Dermis blood vessel endothelial cell (primary cell): ENCODE data around the gene POLG. TPM values are rescaled to one million over a fixed set of nuclear protein-coding genes. Genes with fewer than 3 reads are reported as not detected.

ENCODE experiments used
- DNase-seq: peaks from one replicate; pipeline ENCODE4 v3.0.0; 2010
- total RNA-seq: library from RNA; depleted of rRNA; stranded (reverse); fragments of >200 nt; gene quantifications from 2 replicates; pipeline ENCODE4 v1.2.3, GENCODE V29; 2014

Gene POLG
- total RNA-seq, 1 donor from 2014 or later: 114 TPM

DNA sequence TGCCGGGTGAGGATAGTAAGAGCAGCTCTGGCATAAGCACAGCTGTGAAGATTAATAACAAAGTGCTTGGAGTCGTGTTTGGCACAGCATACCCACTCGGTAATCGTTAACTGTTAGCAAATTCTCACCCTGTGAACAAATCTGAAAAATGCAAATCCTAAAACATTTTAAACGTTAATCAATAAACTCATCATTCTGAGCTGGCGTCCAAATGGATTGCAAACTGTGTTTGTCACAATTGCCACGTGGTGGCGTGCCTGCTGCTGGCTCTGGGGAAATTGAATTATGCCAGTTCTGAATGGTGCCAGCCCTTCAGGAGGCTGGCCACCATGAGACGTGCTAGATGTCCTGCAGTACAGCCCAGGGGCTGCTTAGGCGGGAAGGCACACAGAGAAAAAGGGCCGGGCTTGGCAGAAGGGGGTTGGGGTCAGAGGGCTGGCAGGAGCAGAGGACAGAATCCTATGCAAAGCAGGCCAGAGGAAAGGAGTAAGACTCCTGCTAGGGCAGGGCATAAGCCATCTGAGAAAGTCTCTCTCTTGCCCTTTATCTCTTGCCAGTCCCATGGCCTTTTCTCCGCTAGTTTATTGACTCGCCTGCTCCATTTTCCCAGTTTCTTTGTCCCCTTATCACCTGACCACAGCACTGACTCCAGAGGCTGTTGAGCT lies 22.1 kb upstream of the POLG start:
- peak; percentile 56 for DNase-seq

DNA sequence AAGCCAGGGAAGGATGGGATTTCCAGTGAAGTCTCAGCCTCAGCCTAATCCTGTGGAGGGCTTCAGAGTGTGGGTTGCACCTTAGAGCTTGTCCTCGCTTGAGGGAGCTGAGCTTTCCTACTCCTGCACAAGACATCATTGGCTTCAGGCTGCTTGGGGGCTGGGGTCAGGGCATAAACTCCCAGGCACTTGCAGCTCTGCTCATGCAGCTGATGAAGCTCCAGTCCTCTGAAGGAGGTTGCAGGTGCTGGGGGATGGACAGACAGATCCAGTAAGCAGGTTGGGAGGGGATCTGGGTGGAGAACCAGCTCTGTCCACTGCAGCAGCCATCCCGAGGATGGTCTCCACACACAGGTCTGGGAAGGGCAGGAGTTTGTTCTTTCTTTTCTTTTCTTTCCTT lies 19.4 kb upstream of the POLG start:
- no peak for DNase-seq

DNA sequence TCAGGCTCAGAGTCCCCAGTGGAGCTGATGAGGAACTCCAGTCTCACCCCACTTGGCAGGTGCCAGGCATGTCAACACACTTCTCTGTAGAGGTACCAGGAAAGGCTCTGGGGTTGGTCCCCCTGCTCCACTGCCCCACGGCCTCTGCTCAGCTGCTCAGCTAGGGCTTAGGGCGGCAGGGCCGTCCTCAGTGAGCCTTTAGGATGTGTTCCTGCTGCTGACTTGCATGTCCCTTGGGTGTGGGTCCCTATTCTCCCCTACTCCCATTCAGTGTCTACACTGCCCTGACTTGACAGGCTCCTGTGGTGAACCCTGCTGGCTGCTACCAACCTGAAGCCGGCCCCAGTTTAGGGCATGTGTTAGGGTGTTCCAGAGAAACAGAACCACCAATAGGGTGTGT lies 17.9 kb upstream of the POLG start:
- no peak for DNase-seq

DNA sequence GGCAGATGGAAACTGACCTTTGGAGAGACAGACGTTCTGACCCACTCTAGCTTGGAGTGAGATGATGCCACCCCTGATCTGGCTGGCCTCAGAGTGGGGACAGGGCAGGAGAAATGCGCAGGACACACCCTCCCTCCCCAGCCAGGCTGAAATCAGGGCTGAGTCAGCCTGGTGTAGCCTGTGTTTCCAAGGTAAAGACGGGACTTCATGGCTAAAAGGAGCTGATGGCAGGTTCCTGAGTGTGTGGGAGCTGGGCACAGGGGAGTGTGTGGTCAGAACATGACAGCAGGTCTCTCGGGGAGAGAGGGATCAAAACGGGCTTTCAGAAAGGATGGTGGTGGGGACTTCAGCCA lies 14.6 kb upstream of the POLG start:
- DNase-seq: no peak

DNA sequence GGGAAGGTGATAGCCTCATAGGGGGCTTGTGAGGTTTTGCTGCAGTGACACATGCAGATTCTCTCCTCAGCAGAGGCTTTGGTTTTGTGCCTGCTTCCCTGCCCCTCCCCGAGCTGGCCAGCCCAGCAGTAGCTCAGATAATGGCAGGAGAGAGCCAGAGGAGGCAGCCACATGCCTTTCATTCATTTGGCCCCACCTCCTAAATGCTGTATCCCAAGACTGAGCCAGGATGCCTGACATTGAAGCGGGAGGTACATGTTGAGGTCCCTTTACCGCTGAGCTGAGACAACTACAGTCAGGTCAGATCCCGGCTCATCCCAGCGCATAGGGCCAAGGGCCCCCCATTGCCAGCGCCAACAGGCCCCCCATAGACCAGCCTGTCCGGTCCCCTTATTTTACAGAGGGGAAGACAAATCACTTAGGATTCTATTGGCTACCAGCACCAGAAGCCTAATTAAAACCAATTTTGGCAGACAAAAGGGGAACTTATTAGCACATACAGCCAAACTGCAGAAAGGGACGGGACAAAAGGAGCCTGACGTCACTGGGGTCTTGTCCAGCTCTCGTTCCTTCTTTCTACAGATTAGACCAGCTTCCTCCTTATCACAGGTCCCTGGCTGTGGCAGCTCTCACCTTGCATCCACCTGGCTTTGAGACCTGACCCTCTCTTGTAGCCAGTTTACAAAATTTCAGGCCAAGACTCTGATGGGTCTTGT lies 12.1 kb upstream of the POLG start:
- DNase-seq: no peak

DNA sequence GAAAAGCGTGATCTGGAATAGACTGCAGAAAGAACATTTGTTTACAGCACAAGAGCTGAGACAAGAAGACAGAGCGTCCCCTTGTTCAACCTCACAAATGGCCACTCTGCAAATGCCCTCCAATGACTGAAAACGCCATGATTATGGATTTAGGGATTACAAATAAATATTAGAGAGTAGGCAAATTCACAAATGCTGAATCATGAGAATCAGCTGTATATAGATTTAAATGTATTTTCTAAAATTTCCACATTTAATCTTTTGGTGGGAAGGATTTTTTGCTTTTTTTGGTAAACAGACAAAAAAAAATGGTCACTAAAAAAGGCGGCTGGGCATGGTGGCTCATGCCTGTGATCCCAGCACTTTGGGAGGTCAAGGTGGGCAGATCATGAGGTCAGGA lies 10.6 kb upstream of the POLG start:
- no peak for DNase-seq

DNA sequence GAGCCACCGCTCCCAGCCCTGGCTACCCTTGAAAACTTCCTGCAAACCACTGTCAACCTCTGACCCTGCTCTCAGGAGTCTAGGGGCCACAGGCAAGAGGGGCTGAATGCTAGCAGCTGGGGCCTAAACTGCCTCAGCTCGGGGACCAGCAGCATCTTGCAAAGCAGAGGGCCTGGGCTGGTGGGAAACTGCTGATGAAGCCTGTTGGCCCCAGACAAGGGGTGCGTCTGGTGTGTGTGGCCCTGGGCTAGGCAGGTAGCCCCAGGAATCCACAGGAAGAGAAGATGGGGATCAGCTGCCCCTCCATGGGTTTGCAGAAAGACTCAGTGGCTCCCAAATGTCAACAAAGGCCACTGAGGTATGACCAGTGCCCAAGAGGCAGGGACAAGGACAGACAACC lies 8.2 kb upstream of the POLG start:
- no peak for DNase-seq

DNA sequence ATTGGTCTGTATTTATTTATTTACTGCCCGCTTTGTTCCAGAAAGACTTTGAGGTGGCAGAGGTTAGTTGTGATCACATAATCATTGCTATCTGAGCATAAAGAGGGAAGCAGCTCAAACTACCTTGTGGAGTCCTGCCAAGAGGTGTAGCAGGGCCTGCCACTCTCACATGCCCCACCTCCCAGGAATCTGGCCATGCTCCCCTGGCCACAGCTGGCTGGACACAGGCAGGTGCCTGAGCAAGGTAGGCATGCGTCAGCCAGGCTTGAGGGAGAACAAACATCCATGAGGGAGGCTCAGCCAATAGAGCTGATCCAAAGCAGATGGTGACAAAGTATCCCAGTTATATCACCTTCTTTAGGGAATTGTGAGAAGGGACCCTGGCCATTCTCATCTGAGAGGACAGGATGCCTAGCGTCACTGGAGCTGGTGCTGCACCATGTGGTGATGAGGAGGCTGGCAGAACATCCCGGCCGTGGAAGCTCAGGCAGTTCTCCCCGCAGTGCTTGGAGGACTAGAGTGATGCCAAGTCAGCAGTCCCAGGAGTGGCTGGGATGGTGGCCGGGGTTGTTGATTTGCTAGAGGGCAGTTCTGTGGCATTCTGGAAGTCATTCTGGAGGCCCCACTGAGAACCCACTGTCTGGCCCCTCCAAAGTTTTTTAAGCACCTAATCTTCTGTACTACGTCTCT lies 6.8 kb upstream of the POLG start:
- no peak for DNase-seq

DNA sequence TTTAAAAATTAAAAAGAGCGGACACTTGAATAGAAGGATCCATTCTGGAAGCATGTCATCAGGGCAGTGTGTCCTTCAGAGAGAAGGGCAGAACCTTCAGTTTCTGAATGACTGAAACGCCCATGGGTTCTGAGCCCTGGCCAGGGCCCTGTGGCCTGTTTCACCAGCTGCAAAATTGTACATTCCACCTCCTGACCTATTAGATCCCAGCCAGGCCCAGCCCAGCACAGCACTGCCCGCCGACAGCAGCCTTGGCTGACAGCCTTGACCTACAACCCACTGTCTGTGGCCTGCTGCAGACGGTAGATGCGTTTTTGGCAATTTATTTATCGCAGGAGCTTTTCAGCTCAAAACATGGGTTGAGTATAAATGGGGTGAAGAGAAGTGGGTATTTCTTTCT lies 5.9 kb upstream of the POLG start:
- DNase-seq: no peak

DNA sequence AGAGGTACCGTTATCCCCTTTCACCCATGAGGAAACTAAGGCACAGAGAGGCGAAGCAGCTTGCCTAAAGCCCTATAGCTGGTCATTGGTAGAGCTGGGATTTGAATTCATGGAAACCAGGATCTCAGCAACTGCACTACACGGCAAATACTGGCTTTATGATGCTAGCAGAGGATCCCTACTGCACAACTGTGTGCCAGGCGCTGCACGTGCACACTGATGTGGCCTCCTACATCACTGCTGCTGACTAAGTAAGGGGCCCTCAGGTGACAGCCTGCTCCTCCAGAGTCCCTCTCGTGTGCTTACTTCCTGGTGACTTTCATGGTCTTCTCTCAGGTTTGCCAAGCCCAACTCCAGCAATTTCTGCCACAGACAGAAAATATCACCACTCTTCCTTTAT lies 3.4 kb upstream of the POLG start:
- no peak for DNase-seq

DNA sequence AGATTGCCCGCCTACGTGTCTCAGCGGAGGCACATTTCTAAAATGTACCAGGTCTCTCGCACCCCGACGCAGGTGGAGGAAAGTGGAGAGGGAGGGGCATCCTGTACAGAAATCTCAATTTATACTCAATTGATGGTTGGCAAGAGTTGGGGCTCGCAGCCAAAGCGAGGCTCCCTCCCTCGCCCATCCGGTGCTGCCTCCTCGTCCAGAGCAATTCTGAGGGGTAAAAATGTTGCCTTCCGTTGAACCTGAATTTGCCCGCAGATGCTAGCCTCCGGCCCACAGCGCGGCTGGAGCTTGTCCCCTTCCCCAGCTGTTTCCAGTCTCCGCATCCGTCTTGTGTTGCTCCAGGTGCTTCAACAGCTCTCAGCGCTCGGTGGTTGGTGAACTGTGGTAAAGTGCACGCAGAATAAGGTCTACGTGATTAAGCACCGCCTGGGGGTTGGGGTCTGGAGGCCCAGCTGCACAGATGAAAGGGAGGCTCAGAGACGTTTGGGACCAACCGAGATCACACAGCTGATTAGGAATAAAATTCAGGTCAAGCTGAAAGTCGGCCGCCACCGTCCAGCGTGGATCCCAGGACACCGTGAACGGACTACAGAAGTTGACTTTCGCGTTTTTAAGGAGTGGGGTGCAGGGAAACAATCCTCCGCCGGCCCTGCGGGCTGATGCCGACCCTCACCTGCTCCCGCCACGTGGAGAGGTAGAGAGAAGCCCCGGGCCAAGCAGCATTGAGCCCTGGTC lies 846 bp upstream of the POLG start:
- peak; percentile 60 for DNase-seq

DNA sequence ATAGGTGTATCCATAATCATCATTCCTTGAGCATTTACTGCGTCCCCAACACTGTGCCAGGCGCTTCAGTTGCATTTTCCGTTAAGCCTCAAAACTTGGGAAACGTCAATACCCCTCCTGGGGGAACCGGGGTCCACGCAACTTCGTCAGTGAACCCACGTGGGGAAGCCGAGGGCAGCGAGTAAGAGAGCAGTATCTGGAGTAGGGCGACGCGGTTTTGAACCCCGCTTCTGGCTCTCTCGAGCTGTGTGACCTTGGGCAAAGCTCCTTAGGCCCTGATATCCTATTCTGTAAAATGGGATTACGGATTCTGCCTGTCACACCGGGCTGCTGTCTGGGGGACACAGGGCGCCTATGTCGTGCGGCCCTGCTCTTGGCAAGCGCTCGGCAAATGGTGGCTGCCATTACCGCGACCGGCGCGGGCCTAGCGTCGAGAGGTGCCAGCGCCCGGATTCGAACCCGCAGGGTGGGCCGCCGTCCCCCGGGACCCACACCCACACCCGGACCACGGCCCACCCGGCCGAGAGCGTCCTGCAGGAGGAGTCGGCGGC lies 590 bp downstream of the POLG start:
- DNase-seq: no peak

DNA sequence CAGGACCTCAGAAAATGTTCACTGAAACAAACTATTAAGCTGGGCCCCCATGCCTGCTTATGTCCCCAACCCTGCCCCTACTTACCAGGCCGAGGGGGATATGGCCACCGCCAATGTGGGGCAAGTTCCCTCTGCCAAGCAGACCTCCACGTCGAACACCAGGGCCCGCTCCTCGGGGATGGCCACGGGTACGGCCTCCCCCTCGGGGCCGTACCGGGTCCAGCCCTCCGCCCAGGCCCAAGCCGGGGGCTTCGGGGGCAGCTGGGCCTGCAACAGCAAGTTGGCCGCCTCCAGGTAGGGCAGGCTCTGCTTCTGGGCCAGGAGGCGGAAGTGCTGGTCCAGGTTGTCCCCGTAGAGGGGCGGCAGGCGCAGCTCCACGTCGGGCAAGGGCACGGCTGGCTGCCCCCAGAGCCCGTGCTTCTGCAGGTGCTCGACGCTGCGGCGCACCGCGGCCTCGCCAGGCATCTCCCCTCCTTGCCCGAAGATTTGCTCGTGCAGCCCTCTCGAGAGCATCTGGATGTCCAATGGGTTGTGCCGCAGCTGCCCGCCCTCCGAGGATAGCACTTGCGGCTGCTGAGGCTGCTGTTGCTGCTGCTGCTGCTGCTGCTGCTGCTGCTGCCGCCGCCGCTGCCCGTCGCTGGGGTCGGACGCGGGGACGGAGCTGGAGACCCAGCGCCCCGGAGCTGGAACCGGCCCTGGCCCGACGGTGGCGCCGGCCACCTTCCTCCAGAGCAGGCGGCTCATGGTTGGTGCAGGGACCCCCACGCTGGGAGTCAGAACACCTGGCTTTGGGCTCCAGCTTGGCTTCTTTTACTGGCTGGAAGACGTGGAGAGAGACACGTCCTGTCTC lies 1.4 kb downstream of the POLG start:
- DNase-seq: no peak

DNA sequence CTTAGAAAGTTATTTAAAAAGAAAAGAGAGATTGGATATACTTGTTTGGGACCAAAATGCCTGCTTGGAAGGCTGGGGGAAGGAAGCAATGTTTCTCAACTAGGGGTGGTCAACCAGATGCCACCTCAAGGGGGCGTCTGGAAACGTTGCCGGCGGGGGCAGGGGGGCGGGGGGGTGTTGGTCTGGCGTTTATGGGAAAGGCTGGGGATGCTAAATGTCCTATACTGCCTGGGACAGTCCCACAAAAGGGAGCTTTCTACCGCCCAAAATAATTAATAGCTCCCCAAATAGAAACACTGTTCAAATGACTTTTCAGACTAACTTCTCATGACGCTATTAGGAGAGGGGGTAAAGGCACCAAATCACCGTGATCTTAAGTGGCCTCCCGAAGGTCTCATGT lies 2.2 kb downstream of the POLG start:
- DNase-seq: peak; percentile 62

DNA sequence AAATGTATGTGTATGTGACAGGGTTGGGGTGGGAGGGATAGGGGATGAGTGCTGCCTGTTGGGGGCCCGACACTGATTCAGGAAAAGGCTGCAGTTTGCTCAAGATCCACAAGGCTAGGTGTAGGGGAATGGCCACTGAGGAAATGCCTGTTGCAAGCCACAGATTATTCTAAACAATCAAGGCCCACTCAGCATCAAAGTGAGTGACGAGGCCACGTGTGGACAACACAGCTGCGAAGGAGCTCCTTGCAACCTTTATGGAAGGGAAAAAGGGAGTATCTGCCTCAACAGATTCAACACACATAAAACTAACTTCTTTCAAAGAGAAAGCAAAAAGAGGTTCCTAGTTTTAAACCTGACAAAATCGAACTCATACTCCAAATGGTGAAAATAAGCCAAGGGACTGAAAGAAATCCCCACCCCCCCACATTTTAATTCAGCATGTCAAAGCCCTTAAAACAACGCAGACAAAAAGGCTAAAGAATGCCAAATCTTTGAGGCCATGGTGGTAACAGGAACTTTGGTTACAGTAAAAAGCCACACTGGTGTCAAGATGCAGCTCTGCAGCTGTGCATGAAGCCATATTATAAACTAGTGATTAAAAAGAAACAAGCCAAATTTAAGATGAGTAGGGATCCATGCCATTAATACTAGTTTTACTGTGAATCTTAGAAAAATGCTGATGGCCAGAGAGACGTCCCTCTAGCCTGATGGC lies 3.6 kb downstream of the POLG start:
- no peak for DNase-seq

DNA sequence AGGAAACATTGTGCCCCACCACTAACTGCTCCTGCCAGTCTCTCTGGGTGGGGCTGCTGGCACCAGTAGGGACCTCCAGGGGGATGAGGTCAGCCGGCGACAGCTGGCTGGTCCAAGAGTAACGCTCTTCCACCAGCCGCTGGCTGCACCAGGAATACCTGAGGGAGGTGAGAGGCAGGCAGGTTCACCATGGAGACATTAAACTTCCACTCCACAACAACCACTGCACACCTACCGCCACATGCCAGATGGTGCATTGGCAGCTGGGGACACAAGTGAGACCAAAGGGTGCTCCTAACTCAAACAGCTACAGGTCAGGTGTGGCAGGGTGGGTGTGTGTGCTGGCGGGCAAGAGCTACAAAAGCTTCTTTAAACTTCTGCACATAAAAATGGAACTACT lies 4.5 kb downstream of the POLG start:
- DNase-seq: no peak

DNA sequence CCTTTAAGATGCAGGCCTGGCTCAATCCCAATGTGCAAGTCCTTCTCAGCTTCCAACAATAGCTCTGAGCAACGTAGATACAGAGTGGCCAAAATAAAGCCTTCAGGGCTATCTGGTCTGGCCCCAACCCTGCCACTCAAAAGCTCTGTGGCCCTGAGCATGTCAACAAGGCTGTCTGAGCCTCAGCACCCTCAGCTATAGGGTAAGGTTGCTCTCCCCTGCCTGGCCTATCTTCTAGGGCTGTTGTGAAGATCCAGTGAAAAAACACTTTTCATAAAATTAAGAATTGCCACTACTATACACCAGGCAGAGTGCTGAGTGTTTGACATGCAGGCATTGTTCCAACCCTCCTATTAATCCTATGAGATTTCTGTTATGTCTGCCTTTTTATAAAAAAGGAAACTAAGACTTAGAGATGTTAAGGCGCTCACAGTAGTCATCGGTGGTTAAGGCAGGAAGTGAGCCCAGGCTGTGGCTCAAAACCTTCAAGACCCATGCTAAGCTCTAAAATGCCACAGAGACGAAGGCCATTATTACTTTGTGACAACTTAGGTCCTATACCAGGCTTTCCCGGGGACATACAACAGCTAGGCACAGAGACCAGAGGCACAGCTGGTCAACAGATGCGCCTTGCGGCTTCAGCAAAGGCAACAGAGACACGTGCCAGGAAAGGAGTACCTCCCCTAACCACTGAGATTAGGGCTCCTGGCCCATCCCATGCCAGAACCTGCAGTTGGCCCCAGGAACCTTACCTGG lies 5.1 kb downstream of the POLG start:
- no peak for DNase-seq

DNA sequence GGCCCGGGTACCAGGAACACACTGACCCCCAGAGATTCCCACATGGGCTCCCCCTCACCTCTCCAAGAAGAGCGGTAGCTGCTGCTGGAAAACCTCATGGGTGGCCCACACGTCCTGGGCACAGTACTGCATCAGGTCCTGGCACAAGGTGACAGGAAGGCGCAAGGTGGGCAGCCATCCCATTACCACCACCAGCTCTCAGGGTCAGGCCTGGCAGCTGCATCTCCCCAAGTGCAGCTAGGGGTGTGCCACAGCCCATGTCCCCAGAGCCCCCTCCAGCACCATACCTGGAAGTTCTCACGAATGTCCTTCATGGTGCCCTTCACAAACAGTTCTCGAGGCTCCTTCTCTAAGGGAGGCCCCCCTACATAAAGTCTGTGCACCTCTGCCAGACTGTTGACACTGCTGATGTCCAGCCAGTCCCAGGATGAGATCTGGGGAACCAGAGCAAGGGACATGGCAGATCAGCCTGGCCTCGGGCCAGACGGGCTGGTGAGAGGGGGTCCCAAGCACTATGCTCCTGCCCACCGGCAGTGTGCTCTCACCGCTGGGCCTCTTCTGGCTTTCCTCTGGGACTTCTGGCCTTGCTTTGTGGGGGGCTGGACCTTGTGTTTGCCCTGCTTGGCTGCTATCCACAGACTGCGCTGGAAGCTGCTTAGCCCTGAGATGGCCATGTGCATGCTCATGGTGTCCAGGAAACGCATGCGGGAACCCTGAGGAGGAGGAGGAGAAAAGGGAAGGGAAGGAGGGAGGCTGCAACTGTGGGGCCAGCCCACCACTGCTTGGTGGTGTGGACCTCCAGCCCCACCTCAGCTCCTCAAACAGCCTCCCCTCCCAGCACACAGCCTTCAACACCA lies 6.0 kb downstream of the POLG start:
- DNase-seq: no peak

DNA sequence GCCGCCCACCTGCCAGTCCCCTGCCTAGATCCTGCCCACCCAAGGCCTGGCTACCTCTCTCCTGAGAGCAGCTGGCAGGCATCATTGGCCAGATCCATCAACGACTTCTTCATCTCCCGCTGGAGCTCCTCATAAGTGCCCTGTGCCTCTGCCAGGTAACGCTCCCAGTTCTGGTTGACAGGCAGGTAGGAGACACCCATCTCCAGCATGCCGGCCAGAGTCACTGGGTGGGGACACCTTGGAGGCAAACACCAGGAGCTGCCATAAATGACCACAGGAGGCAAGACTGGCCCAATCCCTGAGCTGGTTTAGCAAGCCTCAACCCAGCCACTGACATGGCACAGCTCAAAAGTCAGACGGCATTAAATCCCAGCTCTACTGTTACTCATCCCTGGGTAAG lies 7.5 kb downstream of the POLG start:
- DNase-seq: no peak

DNA sequence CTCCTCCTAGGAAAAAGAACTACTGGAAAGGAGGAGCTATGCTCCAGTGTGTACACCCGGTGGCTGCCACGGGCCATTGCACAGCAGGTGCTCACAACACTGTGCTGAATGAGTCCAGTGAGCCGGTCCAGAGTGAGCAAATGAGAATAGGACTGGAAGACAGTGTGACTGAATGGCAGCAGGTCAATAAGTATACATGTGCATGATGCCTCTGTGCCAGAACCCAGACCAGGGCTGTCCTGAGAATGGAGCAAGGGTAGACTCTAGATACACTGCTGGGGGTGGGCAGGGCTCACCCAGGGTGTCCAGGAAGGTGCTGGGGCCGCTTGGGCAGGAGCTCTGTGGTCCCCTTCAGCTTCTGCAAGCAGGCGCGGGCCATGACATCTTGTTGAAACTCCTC lies 8.3 kb downstream of the POLG start:
- DNase-seq: no peak
